Measurements from ENCODE around the gene GALNT1.

GALNT1 gene

GRCh38 chr18:35682281-35682867 lies 100.8 kb downstream of the GALNT1 start:
- no peak for DNase-seq

DNA sequence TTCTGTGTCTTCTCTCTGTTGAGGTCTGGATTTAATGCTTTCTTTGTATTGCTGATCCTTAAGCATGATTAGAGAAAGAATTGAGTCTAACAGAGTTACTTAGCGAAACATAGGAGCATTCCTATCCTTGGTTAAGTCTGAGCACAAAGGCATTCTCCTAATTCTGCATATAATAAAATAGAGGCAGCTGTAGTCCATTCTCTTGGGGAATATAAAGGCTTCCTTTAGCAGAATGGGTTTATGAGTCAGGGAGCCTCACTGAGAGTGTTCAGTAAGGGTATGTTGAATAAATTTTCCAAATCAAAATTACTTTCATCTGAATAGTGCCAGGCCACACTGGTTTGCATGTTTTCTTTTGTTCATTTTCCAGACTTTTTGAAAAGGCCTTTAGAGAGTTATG lies 101.5 kb downstream of the GALNT1 start:
- no peak for DNase-seq

- no peak for DNase-seq
These were observed 107.2 kb downstream of the GALNT1 start for GRCh38 chr18:35688757-35689156.

DNA sequence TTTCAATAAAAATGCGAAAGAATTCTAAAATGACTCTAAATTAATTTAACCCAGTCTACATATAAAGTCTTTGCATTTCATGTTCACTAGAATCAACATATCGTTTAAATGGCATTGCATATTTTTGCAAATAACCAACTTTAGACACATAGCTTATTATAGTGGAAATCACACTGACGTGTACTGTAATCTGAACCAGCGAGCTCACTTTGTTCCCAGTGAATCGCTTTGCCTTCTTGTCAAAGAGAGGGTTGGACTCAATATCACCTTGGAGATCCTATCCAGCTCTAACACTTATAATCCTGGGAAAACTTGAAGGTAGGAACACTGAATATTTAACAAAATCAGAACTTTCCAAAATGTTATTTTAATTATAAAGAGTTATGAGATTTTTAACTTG lies 108.2 kb downstream of the GALNT1 start:
- DNase-seq, result no peak

- no peak for DNase-seq
These were observed 110.1 kb downstream of the GALNT1 start for GRCh38 chr18:35691625-35692024.

GRCh38 chr18:35692866-35693265 lies 111.3 kb downstream of the GALNT1 start:
- no peak for DNase-seq

- no peak for DNase-seq
These were observed 112.3 kb downstream of the GALNT1 start for GRCh38 chr18:35693829-35694228.

GRCh38 chr18:35694808-35695207 lies 113.3 kb downstream of the GALNT1 start:
- no peak for DNase-seq

DNA sequence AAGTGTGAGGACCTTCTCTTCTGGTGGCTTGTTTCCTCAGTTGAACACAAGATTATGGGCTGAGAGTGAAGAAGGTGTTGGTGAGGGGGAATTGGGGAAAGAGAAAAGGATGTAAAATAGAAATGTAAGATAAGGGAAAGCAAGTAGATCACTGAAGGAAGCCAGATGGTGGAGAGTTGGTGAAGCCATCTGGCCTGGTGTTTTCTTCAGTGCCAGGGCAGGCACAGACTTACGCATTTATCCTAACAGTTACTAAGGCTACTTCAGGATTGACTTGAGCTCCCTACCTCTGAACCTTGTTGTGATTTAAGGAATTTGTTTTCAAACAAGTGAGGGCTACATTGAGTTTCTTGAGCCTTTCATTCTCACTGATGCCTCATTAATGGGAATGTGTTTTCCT lies 113.8 kb downstream of the GALNT1 start:
- DNase-seq, result no peak

- DNase-seq, result no peak
These were observed 114.3 kb downstream of the GALNT1 start for GRCh38 chr18:35695803-35696202.

- DNase-seq, result no peak
These were observed 114.8 kb downstream of the GALNT1 start for GRCh38 chr18:35696307-35696706.

DNA sequence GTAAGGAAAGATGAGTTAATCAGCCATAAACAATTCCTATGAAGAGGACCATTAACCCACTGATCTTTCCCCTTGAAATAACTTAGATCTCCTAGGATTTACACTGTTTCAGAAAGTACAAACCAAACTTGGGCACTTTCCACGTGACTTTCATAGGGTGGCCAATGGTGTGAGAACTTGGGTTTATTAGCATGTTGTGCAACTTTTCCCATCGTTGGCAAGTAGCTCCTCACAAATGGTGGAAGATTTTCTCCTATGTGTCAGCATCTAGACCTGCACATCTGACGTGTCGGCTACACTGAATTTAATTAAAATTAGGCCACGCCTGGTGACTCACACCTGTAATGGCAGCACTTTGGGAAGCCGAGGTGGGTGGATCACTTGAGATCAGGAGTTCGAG lies 116.3 kb downstream of the GALNT1 start:
- no peak for DNase-seq

GRCh38 chr18:35703043-35703688 lies 121.6 kb downstream of the GALNT1 start:
- no peak for DNase-seq

GRCh38 chr18:35705988-35706387 lies 124.4 kb downstream of the GALNT1 start:
- DNase-seq, result no peak

- DNase-seq, result no peak
These were observed 125.7 kb downstream of the GALNT1 start for GRCh38 chr18:35707247-35707646.

GRCh38 chr18:35707674-35708073 lies 126.1 kb downstream of the GALNT1 start:
- no peak for DNase-seq

DNA sequence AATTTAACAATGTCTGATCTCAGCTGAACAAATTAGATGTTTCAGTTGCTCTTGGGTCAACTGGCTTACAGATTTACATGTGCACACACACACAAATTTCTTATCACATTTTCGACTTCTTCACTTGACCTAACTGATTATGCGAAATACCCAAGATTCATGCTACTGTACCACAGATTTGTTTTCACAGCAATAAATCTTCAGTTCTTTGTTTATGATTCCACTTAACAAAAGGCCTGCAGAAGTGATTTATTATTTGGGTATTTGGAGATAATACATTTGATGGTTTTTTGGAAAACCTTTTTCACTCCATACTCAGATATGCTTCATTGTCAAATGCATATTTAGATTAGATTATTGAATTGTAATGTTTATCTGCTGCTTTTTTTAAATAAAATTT lies 129.0 kb downstream of the GALNT1 start:
- DNase-seq, result no peak

GRCh38 chr18:35711227-35711626 lies 129.7 kb downstream of the GALNT1 start:
- DNase-seq, result no peak

GRCh38 chr18:35713545-35713944 lies 132.0 kb downstream of the GALNT1 start:
- no peak for DNase-seq

DNA sequence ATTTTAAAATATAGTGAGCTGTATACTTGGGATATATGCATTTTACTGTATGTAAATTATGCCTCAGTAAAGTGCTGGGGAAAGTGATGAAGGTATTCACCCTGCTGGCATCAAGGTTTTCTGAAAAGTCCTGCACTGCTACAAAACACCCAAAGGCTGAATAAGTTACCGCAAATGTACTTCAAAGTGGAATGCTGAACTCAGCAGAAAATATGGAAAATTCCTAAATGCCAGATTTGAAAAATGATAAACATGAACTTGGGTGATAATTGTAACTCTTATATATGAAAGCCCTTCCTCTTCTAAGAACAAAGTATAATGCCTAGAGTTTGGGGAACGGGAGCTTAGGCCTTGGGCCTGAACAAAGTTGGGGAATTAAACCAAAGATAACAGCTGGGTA lies 133.0 kb downstream of the GALNT1 start:
- no peak for DNase-seq

DNA sequence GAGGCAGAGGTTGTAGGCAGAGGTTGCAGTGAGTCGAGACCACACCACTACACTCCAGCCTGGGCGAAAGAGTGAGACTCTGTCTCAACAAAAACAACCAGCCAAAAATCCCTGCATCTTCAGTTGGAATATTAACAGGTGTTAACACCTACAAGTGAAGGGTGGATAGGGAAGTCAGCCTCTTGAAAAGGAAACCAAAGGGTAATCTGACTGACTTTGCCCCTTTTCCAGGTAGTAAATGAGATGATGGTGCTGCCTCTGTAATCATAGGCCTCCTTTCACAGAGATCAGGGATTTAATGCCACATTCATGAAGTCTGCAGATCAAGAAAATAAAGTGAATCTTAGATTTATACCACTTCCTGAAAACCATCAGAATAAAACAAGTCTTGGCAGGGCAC lies 133.6 kb downstream of the GALNT1 start:
- no peak for DNase-seq

- DNase-seq, result no peak
These were observed 134.8 kb downstream of the GALNT1 start for GRCh38 chr18:35716169-35716831.

DNA sequence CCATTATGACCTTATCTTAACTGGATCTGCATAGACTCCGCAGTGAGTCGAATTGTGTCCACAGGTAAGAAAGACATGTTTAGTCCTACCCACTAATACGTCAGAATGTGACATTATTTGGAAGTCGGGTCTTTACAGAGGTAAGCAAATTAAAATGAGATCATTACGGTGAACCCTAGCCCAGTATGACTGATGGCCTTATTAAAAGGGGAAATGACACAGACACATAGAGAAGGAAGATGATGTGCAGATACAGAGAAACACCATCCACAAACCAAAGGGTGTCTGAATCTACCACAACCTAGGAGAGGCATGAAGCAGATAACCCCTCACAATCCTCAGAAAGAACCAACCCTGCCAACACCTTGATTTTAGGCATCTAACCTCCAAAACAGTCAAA lies 135.6 kb downstream of the GALNT1 start:
- DNase-seq, result no peak

DNA sequence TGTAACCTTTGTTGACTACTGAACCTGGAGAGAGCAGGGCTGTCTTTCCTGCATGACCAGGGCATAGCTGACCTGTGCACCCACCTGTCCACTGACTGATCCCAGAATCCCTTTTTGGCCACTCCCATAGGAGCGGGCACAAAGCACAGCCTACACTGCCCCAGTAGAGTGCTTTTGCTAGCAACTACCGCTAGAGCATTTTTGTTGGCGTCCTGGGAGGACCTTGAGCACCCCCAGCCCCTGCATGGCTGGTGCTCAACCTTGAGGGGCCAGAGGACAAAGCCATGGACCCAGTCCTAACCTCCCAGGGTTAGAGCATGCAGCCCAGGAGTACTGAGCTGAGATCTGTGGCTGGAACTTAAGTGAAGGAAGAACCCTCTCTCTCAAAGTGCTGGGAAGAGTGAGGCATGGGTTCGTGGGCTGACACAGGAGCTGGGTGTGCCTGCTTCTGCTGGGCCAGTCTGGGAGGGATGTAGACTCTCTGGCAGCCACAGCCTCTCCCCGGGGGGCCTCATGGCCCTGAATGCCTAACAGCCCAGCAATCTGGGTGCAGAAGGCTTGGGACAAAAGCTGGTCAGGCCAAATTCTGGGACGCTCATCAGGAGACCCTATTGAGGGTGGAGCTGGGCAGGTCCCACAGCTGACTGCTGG lies 140.0 kb downstream of the GALNT1 start:
- no peak for DNase-seq
